Sciatic nerve (tissue), 2 donors: Measurements from ENCODE around the gene KNOP1. TPM values are rescaled to one million over a fixed set of nuclear protein-coding genes. Genes with fewer than 3 reads are reported as not detected.

Experiments used
- ATAC-seq: fragments of 200-7000 bp; cut with Tn5 transposase; one replicate; pipeline ENCODE4 v1.9.1; 2020; ENCODE audit warnings: mild to moderate bottlenecking, moderate library complexity
- DNase-seq: peaks from one replicate; pipeline ENCODE4 v3.0.0-alpha.2; 2020; ENCODE audit warnings: low spot score
- intact Hi-C: fragments of 100-400 bp; cut with DNase I; formaldehyde crosslinking; loops from one replicate; pipeline ENCODE4 v1.14.2; 2022
- total RNA-seq: library from RNA; stranded (reverse); fragmentation: NEBNext Ultra II Directional; extraction: Animal tissue kit (Norgen Biotek cat#: 25700); gene quantifications from one replicate; pipeline ENCODE4 v1.2.1, GENCODE V29; 2021
- donor health status: DM: no; HTN: no; CAD: no.
- donor health status: DM: no; HTN: no; CAD: no.

The KNOP1 gene
- total RNA-seq, 1 donor from 2014 or later: 19.2 TPM

DNA sequence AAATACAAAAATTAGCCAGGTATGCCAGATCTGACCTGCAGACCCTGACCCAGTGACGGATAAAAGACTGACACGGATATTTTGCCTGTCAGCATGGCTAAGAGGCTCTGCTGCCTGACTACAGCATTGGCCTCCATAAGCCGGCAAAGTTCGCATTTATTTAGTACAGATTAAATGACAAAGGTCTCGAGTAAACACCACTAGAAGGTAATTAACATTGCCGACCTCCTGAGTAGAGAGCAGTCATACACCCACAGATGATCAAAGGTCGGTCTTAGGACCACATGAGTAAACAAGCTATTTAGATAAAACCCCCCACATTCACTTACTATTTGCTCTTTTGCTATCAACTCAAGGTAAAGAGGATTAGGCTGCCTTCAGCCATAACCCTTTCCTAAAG, 55.7 kb downstream of the KNOP1 start:
- intact Hi-C loops: no loop called here
- DNase-seq (no peak), ATAC-seq (no peak)

DNA sequence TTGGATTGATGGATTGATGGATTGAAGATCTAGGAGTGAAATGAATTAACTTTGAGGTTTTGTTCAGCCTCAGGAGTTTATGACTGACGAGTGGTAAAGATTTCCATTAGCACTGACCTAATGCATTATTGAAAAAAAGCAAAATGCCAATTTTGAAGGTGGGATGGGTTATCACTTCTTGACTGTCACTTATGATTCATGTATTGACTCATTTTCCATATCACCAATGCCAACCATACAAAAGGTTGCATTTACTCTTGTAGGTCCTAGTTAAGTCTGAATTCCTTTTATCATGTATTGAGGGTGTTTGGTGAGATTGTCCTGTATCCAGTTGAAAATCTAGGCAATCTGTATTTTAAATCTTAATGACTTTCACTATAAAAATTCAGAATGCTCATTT, 57.6 kb downstream of the KNOP1 start:
- no peak for DNase-seq
- intact Hi-C loops: no loop called here
- ATAC-seq: no peak

DNA sequence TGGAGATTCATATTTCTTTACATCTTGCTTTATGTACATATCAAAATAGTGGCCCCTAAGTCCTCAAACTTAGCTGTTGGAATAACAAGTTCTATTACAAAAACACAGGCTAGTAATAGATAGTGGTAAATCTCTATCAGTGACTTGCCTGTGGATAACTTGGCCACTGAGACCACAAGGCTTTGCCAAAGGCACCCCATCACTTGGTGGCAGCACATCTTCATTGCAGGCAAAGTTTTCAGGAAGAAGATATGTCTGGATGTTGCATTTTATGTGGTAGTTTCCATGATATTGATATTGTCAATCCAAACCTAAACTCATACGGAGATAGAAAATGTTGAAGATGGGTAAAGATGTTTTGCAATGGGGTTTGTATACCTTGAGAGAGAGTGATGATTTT, 58.5 kb downstream of the KNOP1 start:
- intact Hi-C loops: no loop called here
- ATAC-seq (no peak), DNase-seq (no peak)

DNA sequence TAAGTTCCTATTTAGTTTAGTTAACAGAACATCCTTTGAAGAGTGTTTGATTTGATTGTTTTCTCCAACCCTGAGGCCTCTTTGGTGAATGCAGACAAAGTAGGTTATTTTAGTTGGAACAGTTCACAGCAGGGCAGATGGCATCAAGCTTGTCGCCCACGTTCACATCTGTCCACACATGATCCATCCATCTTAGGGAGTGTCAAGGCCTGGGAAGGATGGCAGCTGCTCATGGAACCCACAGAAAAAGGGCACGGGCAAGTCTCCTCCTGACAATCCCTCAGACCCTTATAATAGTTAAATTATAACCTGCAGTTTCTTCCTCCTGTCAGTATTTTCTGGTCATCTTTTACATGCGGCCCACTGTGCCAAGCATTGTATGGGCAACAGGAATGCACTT, 60.2 kb downstream of the KNOP1 start:
- intact Hi-C loops: no loop called here
- ATAC-seq: no peak
- no peak for DNase-seq

DNA sequence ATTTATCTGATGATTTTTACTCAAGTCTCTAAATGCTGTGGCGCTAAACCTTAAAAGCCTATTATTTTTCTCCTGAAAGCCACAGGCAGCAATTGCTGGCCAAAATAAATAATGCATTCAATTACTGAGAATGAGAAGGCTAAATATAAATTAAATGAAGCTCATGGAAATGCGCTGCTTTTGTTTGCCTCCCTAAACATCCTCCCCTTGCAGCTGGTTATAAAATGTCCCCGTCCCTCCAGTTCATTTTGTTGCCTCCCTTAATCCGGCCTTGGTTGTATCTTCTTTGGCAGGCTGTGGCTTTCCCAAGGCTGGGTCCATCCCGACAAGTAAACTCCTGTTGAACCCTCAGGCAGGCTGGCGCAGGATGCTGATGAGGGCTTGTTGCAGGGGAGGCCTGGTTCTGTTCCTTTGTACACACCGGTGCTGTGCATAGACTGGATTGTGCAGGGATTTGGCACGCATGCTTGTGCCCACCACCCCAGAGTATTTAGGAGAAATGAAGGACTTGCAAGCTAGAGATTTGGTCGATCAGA, 62.7 kb downstream of the KNOP1 start:
- intact Hi-C loops: no loop called here
- DNase-seq (no peak), ATAC-seq (peak; percentile 36)

DNA sequence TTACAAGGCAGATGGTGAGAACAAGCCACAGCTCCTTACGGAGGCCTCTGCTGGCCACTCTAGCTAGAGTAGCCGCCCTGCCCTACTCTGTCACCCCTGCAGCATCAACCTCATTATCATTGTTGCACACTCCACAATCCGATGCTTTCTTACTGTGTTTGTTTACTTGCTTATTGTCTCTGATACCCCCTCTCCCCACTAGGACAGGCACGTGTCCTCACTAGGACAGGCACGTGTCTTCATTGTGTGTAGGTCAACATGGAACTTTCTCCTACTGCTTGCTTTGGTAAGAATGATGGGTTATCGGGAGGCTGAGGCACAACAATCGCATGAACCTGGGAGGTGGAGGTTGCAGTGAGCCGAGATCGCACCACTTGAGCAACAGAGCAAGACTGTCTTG, 63.9 kb downstream of the KNOP1 start:
- intact Hi-C loops: no loop called here
- ATAC-seq (peak; percentile 49), DNase-seq (no peak)

Other genes starting within 250 kb of the KNOP1 start
- 43.2 TPM for gene GDE1, start 196.1 kb downstream of the KNOP1 start, total RNA-seq
- gene CCP110, start 194.3 kb downstream of the KNOP1 start, total RNA-seq: 32.3 TPM
- gene VPS35L, start 162.5 kb downstream of the KNOP1 start, total RNA-seq: 61.4 TPM
- gene IQCK, start within 50 bp of the KNOP1 start, total RNA-seq: 24.5 TPM
- gene GPRC5B, start 166.6 kb upstream of the KNOP1 start, total RNA-seq: 122 TPM